ENCODE results near the gene PTK7. TPM values are rescaled to one million over a fixed set of nuclear protein-coding genes. Genes with fewer than 3 reads are reported as not detected.

The PTK7 gene
- total RNA-seq, 6 experiments from 2014 or later = 62.8 to 115 (median 66.7) TPM

- no peak for TF ChIP-seq CTCF (IDR thresholded peaks at IDR 0.05)
- H3K4me1 Mint-ChIP-seq (ENCODE audit: low read depth) = peaks cover 41% of the 10 kb centered on the region
- no peaks in the 10 kb centered on the region for H3K9me3 Mint-ChIP-seq
- H3K4me3 Mint-ChIP-seq = no peak overlapping the region
- peak overlapping the region; percentile 61 for H3K27ac Mint-ChIP-seq
- H3K27me3 Mint-ChIP-seq (ENCODE audit: insufficient read depth) = peaks cover 2% of the 10 kb centered on the region; the same call in 1 of the 2 replicates
- peak; percentile 40 for DNase-seq
- H3K36me3 Mint-ChIP-seq (ENCODE audit: low read depth) = peaks cover 12% of the 10 kb centered on the region
Observed at GRCh38 chr6:43061861-43062260, 14.3 kb upstream of the PTK7 start.

DNA sequence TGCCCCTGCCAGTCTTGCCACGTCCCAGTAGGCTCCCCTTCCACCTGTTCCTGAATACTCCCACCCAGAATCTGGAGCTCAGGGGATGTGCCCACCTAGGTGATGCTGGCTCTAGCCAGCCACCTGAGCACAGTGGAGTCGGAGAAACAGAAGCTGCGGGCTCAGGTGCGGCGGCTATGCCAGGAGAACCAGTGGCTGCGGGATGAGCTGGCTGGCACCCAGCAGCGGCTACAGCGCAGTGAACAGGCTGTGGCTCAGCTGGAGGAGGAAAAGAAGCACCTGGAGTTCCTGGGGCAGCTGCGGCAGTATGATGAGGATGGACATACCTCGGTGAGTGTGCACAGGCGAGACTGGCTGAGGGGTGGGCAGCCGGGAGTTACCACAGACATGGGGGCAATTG, 13.3 kb upstream of the PTK7 start:
- no peak for TF ChIP-seq CTCF (IDR thresholded peaks at IDR 0.05)
- peaks cover 8% of the 10 kb centered on the region for H3K36me3 Mint-ChIP-seq (ENCODE audit: low read depth)
- H3K27me3 Mint-ChIP-seq (ENCODE audit: insufficient read depth) = peaks cover 2% of the 10 kb centered on the region; the same call in 1 of the 2 replicates
- no peak overlapping the region for H3K4me3 Mint-ChIP-seq
- DNase-seq = no peak
- H3K9me3 Mint-ChIP-seq = no peaks in the 10 kb centered on the region
- peaks cover 39% of the 10 kb centered on the region for H3K4me1 Mint-ChIP-seq (ENCODE audit: low read depth)
- H3K27ac Mint-ChIP-seq = no peak overlapping the region

DNA sequence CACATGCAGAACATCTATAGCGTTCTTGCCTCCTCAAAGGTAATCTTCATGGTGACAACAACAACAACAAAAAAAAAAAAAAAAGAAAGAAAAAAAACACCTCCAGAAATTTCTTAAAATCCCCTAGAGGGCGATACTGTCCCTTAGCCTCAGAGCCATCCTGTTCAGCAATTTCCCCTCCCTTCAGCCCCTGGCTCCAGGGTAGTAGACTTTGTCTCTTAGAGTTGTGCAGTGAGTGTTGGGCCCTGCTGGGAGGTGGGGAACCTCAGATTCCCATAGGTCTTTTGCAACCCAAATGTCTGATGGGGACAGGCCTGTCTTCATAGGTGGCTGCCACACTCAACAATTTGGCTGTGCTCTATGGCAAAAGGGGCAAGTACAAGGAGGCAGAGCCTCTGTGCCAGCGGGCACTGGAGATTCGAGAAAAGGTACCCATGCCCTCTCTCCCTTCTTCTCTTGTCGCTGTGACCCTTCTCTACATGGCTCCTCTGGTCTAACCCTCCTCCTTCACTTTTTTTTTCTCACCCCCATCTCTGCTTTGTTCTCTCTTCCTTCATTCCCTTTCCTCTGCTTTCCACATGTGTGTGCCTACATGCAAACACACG, 6.0 kb upstream of the PTK7 start:
- Mint-ChIP-seq H3K4me3 (no peak overlapping the region), H3K36me3 (ENCODE audit: low read depth) (no peaks in the 10 kb centered on the region), H3K27me3 (ENCODE audit: insufficient read depth) (no peaks in the 10 kb centered on the region), H3K4me1 (ENCODE audit: low read depth) (peaks cover 12% of the 10 kb centered on the region), H3K27ac (no peak overlapping the region), H3K9me3 (no peaks in the 10 kb centered on the region)
- no peak for DNase-seq
- peak; percentile 88 for TF ChIP-seq CTCF (IDR thresholded peaks at IDR 0.05)

DNA sequence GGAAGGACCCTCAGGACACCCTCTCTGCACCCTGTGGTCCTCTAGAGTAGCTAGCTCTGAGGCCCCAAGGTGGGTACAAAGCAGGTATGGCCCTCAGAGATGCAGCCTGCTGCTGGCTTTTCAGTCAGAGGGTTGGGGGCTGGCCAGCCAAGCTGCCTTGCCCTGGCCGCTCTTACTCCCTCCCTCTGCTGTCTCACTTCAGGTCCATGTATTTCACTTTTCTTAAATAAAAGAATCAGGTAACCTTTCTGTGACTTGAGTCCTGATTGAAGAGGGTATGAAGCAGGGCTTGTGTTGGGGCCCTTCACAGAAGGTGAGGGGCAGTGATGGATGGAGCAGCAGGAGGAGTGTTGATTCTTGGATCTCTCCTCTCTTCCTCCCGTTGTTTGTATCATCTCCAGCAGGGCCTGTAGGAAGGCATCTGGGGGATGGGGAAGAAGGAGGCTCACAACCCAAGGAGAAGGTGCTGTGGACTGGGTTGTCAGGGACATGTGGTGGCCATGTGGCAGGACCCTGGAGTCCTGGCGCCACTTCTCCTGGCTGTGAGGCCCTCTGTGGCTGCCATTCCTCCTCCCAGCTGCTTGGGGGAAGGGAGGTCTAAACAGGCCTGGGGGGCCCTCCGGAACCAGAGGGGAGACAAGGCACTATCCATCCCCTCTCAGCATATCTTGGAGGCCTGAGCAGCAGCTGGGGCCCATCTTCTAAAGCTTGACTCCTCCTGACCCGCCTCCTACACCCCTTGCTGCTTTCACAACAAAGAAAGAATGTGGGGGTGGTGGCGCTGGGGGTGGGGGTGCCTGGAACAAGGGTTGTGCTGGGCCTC, 1.1 kb upstream of the PTK7 start:
- no peak for TF ChIP-seq CTCF (IDR thresholded peaks at IDR 0.05)
- H3K4me1 Mint-ChIP-seq (ENCODE audit: low read depth) = peaks cover 36% of the 10 kb centered on the region
- H3K4me3 Mint-ChIP-seq = peak overlapping the region; percentile 83
- H3K27ac Mint-ChIP-seq = peak overlapping the region; percentile 53
- no peaks in the 10 kb centered on the region for H3K9me3 Mint-ChIP-seq
- H3K36me3 Mint-ChIP-seq (ENCODE audit: low read depth) = no peaks in the 10 kb centered on the region
- H3K27me3 Mint-ChIP-seq (ENCODE audit: insufficient read depth) = peaks cover 1% of the 10 kb centered on the region; the same call in 1 of the 2 replicates
- no peak for DNase-seq

DNA sequence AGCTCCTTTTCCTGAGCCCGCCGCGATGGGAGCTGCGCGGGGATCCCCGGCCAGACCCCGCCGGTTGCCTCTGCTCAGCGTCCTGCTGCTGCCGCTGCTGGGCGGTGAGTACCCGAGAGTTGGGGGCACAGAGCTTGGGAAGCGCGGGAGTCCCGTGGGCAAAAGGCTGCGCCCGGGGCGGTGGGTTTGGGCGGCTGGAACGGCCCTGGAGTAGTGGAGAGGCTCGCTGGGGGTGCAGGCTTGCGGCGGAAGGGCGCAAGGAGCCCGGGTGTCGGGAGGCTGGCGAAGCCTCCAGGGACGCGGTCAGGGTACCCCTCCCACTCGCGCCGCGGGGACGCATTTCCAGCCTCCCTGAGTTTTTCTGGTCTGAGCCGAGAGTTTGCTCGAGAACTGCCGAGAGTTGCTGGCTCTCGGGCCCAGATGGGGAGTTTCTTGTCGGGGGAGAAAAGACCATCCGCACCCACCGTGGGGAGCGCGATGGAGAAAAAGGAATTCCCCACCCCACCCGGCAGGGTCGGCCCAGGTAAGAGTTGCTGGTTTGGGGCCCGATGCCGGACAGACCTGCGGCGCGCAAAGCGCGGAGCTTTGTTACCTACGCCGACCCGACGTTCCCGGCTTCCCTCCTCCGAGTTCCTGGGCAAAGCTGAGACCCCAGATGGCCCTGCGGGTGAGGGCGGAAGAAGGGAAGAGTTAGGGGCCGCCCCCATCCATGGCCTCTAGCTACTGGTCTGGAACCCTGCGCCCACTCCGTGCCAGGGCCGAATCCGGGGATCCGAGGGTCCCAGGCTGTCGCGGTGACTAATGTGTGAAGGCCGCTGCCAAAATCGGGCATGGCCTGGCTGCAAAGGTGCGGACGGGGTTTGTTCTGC, 584 bp downstream of the PTK7 start:
- no peaks in the 10 kb centered on the region; the same call in 1 of the 2 replicates for H3K36me3 Mint-ChIP-seq (ENCODE audit: low read depth)
- H3K4me1 Mint-ChIP-seq (ENCODE audit: low read depth) = peaks cover 33% of the 10 kb centered on the region
- no peaks in the 10 kb centered on the region for H3K9me3 Mint-ChIP-seq

More for the DNA sequence above, 584 bp downstream of the PTK7 start:
- no peak for DNase-seq
- peaks cover 1% of the 10 kb centered on the region; the same call in 1 of the 2 replicates for H3K27me3 Mint-ChIP-seq (ENCODE audit: insufficient read depth)
- no peak for TF ChIP-seq CTCF (IDR thresholded peaks at IDR 0.05)
- peak overlapping the region; percentile 67 for H3K27ac Mint-ChIP-seq
- H3K4me3 Mint-ChIP-seq = peak overlapping the region; percentile 89
